ENCODE data around the gene ATL2. TPM values are rescaled to one million over a fixed set of nuclear protein-coding genes. Genes with fewer than 3 reads are reported as not detected.
"Not testable (repeated sequence)": the region's sequence is repeated elsewhere in the genome, so short reads cannot be mapped to it uniquely, and the experiment has no call there.

Gene ATL2
- total and polyA plus RNA-seq, 9 donors: 47.9 to 149 (median 88.6) TPM

GRCh38 chr2:38330754-38331153 is 46.3 kb downstream of the ATL2 start:
- Histone ChIP-seq H3K27me3 (no peaks in the 10 kb centered on the region), H3K9me3 (no peaks in the 10 kb centered on the region), H3K4me3 (no peak overlapping the region), H3K4me1 (ENCODE audit: insufficient read depth) (no peaks in the 10 kb centered on the region), H3K27ac (no peak overlapping the region), H3K36me3 (no peaks in the 10 kb centered on the region)
- TF ChIP-seq EP300 (IDR thresholded peaks at IDR 0.05) (no peak), POLR2A (IDR thresholded peaks at IDR 0.05) (no peak)
- TF ChIP-seq, protein P1, sequence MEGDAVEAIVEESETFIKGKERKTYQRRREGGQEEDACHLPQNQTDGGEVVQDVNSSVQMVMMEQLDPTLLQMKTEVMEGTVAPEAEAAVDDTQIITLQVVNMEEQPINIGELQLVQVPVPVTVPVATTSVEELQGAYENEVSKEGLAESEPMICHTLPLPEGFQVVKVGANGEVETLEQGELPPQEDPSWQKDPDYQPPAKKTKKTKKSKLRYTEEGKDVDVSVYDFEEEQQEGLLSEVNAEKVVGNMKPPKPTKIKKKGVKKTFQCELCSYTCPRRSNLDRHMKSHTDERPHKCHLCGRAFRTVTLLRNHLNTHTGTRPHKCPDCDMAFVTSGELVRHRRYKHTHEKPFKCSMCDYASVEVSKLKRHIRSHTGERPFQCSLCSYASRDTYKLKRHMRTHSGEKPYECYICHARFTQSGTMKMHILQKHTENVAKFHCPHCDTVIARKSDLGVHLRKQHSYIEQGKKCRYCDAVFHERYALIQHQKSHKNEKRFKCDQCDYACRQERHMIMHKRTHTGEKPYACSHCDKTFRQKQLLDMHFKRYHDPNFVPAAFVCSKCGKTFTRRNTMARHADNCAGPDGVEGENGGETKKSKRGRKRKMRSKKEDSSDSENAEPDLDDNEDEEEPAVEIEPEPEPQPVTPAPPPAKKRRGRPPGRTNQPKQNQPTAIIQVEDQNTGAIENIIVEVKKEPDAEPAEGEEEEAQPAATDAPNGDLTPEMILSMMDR (IDR thresholded peaks at IDR 0.05): no peak
- 98 to 99% (median 98%) methylated on average over 7 of the region's 7 CpGs for WGBS, 3 donors
- intact Hi-C loops (cut with DNase I): no loop called here
- no peak for DNase-seq

GRCh38 chr2:38327580-38327979 is 49.5 kb downstream of the ATL2 start:
- WGBS, 3 donors: 89 to 98% (median 97%) methylated on average over 9 of the region's 9 CpGs
- Histone ChIP-seq H3K9me3 (no peaks in the 10 kb centered on the region), H3K4me1 (ENCODE audit: insufficient read depth) (no peaks in the 10 kb centered on the region), H3K36me3 (no peaks in the 10 kb centered on the region), H3K27me3 (no peaks in the 10 kb centered on the region), H3K4me3 (no peak overlapping the region), H3K27ac (no peak overlapping the region)
- intact Hi-C loops (cut with DNase I): loop anchor here in 1 of 4 donors (10.0 kb wide), 1 partner anchor 407 kb away; no protein-coding TSS in a partner anchor
- TF ChIP-seq EP300 (IDR thresholded peaks at IDR 0.05) (no peak), POLR2A (IDR thresholded peaks at IDR 0.05) (no peak)
- TF ChIP-seq, protein P1 (IDR thresholded peaks at IDR 0.05): no peak
- DNase-seq: no peak

DNA sequence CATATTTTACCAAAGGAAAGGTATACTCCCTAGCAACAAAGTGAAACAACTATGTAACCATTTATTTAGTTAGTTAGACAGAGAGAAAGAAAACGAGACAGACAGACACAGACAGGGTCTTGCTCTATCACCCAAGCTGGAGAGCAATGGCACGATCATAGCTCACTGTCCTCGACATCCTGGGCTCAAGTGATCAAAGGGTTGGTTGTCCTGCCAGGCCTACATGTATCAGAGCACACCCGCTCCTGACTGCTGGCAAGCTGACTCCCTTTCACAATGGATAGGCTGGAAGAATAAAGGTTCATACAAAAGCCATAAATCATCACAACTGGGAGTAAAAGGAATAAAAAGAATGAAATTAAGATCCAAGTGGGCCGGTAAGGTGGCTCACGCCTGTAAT is 53.5 kb downstream of the ATL2 start:
- intact Hi-C loops (cut with DNase I): loop anchor here in 1 of 4 donors (10.0 kb wide), 1 partner anchor 411 kb away; no protein-coding TSS in a partner anchor
- TF ChIP-seq POLR2A (IDR thresholded peaks at IDR 0.05) (no peak), EP300 (IDR thresholded peaks at IDR 0.05) (no peak)
- TF ChIP-seq, protein P1 (IDR thresholded peaks at IDR 0.05): no peak
- no peak overlapping the region for H3K4me3 ChIP-seq
- DNase-seq: no peak
- no peak overlapping the region for H3K27ac ChIP-seq
- H3K9me3 ChIP-seq: no peaks in the 10 kb centered on the region
- WGBS, 3 donors: 53 to 78% (median 71%) methylated on average over 6 of the region's 6 CpGs
- H3K4me1 ChIP-seq (ENCODE audit: insufficient read depth): no peaks in the 10 kb centered on the region
- H3K27me3 ChIP-seq: no peaks in the 10 kb centered on the region
- H3K36me3 ChIP-seq: no peaks in the 10 kb centered on the region

DNA sequence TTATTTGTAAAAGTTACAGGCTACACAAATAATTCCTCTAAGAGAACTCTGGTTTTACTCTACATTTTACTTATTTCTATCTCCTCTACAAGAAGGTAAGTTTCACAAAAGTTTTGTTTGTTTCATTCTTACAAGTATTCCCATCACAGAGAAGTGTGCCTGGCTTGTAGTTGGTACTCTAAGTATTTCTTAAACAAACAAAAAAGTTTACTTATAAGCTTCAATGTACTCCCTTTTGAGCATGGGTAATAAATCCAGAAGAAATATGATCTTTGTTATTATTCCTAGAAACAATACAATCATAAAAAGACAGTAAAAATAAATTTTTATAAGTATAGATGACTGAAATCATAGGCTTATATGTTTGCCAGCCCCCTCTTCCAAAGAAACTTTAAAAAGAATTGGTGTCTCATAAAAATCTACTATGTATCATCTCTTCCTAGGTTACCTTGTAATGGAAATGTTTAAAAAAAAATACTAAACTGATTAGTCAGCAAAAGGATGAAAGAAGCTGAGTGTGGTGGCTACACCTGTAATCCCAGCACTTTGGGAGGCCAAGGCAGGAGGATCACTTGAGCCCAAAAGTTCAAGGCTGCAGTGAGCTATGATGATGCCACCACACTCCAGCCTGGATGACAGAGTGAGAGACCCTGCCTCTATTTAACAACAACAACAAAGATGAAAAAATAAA is 54.7 kb downstream of the ATL2 start:
- TF ChIP-seq, protein P1 (IDR thresholded peaks at IDR 0.05): no peak
- TF ChIP-seq POLR2A (IDR thresholded peaks at IDR 0.05): no peak
- TF ChIP-seq EP300 (IDR thresholded peaks at IDR 0.05): no peak
- DNase-seq: no peak
- no peak overlapping the region for H3K4me3 ChIP-seq
- H3K27ac ChIP-seq: no peak overlapping the region
- H3K27me3 ChIP-seq: no peaks in the 10 kb centered on the region
- no peaks in the 10 kb centered on the region for H3K36me3 ChIP-seq
- intact Hi-C loops (cut with DNase I): loop anchor here in 1 of 4 donors (10.0 kb wide), 1 partner anchor 412 kb away; no protein-coding TSS in a partner anchor
- no peaks in the 10 kb centered on the region for H3K9me3 ChIP-seq
- no peaks in the 10 kb centered on the region for H3K4me1 ChIP-seq (ENCODE audit: insufficient read depth)

DNA sequence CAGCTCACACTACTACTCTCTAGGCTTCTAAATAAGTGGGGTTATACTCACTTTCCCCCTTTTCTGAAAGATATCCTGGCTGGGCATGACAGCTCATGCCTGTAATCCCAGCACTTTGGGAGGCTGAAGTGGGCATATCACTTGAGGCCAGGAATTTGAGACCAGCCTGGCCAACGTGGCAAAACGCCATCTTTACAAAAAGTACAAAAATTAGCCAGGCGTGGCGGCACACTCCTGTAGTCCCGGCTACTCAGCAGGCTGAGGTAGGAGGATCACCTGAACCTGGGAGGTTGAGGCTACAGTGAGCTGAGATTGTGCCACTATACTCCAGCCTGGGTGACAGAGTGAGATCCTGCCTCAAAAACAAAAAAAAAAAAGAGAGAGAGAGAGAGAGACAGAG is 57.8 kb downstream of the ATL2 start:
- DNase-seq; H3K4me1 ChIP-seq (ENCODE audit: insufficient read depth); H3K27ac ChIP-seq; H3K36me3 ChIP-seq; H3K9me3 ChIP-seq; H3K4me3 ChIP-seq; H3K27me3 ChIP-seq: not testable (repeated sequence)
- intact Hi-C loops (cut with DNase I): loop anchor here (5.0 to 10.0 kb wide), 4 partner anchors 206 to 418 kb away; no protein-coding TSS in a partner anchor
- WGBS, 3 donors: 80 to 88% (median 82%) methylated on average over 5 of the region's 5 CpGs
